ENCODE results near the gene CDC27.
"Not testable (repeated sequence)": the region's sequence is repeated elsewhere in the genome, so short reads cannot be mapped to it uniquely, and the experiment has no call there.

Gene CDC27

DNA sequence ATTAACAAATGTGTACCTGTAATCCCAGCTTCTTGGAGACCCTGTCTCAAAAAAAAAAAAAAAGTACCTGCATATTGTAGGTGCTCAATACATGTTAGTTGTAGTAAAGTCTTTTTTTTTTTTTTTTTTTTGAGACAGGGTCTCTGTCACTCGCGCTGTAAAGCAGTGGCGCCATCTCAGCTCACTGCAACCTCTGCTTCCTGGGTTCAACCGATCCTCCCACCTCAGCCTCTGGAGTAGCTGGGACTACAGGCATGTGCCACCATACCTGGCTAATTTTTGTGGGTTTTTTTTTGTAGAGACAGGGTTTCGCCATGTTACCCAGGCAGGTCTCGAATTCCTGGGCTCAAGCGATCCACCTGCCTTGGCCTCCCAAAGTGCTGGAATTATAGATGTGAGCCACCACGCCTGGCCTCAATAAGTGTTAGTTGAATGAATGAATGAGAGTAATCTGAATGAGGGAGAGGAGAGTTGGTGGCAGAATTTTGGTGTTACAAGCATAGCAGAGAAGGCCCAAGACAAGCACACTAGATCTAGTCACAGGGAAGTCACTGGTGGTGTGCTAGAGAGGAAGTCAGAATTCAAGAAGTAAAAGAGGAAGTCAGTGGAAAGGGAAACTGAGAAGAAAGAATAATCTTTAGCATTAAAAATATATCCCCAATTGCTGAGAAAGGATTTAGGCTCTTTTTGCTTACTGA, 10.7 kb upstream of the CDC27 start:
- in situ Hi-C loops (cut with HindIII; ENCODE audit: low sequenced_read_pairs), result no loop called here

DNA sequence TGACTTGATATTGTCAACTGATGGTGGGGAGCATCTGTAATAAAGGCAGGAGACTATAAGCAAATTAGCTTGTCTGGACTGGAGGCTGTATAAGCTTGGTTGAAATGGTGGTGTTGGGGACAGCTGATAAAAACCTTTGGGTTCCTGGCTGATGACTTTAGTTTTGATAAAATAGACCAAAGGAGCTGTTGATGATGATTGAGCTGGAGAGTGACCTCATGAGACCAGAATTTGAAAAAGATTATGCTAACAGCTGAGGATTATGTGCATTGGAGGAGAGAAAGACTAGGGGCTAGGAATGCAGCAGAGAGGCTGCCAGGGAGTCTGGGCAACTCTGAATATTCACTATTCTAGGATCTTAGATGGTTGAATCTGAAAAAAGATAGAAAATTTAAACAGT, 8.7 kb upstream of the CDC27 start:
- in situ Hi-C loops (cut with HindIII; ENCODE audit: low sequenced_read_pairs), result no loop called here

DNA sequence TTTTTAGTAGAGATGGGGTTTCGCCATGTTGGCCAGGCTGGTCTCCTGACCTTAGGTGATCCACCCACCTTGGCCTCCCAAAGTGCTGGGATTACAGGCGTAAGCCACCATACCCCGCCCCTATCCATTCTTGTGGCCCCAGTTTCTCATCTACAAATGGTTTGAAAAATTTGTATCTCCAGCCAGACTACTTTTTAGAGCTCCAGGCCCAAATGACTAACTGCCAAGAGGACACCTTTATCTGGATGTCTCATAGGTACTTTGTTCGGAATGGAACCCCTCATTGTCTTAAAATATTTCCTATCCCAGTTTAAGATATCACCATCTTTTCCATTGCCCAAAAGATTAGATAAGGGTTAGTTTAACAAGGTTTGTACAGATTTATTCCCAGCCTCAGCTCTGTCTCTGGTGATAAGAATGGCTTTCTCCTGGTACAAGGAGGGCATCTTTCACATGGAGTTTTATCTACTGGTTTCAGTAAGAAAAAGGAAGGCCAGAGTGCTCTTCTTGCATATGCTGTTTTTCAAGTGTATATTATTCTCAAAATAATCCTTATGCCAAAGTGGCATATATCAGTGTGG, 4.9 kb upstream of the CDC27 start:
- in situ Hi-C loops (cut with HindIII; ENCODE audit: low sequenced_read_pairs), result no loop called here

DNA sequence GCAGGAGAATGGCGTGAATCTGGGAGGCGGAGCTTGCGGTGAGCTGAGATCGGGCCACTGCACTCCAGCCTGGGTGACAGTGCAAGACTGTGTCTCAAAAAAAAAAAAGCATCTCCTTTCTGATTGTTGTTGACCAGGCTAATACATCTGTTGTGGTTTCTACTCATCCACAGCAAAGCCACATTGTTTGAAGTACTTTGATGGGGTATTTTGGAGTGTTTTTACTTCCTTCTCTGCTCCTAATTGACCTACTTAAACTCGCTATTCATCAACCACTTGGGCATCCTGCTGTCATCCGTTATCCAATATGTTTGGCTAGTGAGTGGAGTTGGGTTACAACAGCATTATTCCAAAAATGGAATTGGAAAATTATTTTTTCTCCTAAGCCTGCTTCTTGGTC, 3.5 kb upstream of the CDC27 start:
- in situ Hi-C loops (cut with HindIII; ENCODE audit: low sequenced_read_pairs), result no loop called here

DNA sequence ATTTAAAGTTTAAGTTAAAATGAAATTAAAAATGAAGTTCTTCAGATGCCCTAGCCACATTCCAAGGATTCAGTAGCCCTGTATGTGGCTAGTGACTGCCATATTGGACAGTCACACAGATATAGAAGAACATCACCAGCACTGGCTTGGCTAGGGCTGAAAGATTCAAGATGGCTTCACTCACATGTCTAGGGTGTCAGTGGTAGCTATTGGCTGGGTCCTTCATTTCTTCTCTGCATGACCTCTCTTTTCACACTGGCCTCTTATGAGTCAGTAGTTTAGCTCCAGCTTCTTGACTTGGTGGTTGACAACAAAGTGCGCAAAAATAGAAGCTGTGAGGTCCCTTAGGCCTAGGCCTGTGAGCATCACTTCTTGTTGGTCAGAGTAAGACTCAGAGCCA, 1.7 kb upstream of the CDC27 start:
- in situ Hi-C loops (cut with HindIII; ENCODE audit: low sequenced_read_pairs), result no loop called here

DNA sequence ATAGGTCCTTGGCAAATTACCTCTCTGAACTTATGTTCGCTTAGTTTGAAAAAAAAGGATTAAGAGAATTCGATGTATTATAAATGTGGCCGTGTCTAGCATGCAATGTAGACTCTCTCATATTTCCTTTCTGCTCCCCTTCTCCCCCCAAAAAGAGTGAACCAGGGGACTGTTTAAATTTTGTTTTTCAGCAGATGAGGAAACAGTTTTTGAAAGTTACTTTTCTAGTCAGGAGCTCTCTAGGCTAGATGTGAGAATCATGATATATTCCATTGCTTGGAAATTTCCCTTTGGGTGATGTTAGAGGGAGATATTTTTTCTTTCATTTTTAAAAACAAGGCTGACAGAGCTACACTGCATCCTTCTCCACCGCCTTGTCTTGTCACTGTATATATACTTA, 1.1 kb upstream of the CDC27 start:
- in situ Hi-C loops (cut with HindIII; ENCODE audit: low sequenced_read_pairs), result no loop called here

DNA sequence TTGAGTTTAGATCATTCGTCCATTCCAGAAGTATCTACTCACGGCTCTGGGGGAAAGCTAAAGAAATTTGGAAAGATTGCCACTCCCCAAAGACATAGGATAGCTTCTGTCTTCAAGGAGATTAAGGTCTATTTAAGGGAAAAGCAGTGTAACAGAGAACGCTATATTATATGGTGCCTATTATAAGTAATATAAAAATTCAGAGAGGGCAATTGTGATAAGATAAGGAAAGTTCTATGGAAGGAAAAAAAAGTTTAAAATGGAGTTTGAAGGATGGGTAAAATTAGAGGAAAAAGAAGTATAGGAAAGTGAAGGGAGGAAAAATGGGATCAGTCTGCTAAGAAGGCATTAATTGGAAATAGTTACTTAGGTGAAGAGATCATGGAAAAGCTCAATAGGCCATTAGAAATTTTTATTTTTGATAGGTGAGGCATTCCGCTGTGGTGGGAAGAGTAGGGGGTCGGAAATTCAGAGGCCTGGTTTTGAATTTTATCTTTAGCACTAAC, 690 bp upstream of the CDC27 start:
- in situ Hi-C loops (cut with HindIII; ENCODE audit: low sequenced_read_pairs), result no loop called here

DNA sequence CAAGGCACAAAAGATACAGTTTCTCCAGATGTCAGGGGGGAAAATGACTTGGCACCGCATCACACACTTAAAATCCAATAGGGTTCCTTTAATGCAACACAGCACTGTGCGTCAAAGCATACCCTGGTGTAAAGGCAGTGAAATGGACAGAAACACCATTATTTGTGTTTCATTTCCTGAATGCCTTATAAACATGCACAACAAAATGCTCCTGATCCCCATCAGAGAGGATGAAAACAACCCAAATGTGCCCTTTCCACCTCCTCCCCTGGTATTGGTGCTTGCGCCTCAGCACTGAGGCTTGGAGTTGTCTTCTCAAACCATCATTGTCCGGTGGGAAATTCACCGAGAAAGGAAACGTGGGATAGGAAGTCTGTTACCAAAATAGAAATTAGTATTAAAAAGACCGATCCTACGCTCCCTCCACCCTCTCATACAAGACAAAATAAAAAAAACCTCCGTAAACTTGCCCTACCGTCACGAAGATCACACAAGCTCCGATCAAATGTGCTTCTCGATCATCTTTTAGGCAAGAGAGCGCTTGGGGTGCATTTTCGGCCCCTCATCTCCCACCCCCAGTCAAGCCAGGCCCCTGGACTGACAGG, 722 bp downstream of the CDC27 start:
- in situ Hi-C loops (cut with HindIII; ENCODE audit: low sequenced_read_pairs), result no loop called here

DNA sequence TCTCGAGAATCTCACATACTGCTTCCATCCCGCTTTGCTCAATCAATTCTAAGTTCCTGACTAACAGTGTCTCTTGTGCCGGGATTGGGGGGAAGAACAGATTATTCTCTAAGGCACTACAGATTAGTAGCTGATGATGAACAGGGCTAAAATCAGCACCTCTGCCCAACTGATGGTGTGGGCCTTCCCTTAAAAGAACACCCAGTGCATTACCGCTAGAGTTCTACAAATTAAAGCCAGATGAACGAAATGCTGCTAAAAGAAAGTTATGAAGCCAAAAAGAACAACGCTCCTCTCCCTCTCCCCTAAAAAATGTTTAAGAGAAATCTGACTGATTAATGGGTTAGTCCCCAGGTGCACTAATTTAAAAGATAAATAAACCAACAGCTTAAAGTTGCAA, 4.4 kb downstream of the CDC27 start:
- in situ Hi-C loops (cut with HindIII; ENCODE audit: low sequenced_read_pairs), result no loop called here

DNA sequence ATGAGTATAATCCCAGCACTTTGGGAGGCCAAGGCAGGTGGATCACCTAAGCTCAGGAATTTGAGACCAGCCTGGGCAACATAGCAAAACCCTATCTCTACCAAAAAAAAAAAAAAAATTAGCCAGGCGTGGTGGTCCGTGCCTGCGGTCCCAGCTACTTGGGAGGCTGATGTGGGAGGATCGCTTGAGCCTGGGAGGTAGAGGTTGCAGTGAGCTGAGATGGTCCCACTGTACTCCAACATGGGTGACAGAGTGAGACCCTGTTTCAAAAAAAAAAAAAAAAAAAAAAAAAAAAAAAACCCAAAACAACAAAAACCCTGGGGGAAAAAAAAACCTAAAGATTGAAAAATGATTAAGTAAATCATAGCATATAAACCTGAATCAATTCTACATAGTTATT, 8.1 kb downstream of the CDC27 start:
- in situ Hi-C loops (cut with HindIII; ENCODE audit: low sequenced_read_pairs), result not testable (repeated sequence)

DNA sequence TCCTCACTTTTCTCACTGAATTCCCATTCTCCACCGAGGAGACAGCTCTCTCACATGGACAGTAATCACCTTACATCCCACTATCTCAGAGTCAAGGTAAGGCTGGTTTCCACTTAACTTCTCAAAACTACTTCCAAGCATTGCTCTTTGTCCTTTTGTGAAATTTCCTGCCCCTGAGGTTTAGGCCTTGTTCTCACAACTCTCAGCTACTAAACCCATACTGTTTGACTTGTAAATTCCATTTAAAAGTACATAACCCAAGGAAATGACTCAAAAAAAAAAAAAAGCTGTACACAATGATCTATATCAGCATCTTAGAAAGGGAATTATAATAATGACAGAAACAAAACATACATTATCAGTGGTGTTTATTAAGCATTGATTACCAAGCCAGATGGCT, 8.8 kb downstream of the CDC27 start:
- in situ Hi-C loops (cut with HindIII; ENCODE audit: low sequenced_read_pairs), result no loop called here

DNA sequence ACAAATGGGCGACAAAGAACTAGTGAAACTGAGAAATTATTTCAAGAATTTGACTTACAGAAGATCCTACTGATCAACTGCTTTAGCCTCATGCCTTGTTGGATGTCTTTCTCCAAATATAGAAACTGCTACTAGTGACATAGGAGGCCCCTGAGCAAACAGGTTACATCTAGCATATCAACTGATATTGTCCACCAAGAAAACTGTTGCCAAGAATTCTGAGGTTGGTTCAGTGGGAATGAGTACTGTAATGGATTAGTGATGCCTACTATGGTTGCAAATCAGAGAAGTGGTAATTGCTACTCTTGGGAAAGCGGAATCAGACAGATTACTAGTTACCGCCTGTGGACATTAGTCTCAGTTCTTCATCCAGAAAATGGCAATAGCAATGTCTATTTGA, 10.0 kb downstream of the CDC27 start:
- in situ Hi-C loops (cut with HindIII; ENCODE audit: low sequenced_read_pairs), result no loop called here

DNA sequence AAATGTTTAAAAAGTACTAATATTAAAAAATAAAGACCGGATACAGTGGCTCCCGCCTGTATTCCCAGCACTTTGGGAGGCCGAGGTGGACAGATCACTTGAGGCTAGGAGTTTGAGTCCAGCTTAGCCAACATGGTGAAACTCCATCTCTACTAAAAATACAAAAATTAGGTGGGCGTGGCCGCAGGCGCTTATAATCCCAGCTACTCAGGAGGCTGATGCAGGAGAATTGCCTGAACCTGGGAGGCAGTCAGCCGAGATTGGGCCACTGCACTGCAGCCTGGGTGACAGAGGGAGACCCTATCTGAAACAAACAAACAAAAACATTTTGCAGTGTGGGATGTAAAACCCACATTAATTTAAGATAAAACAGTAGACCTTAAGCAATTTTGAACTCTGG, 11.8 kb downstream of the CDC27 start:
- in situ Hi-C loops (cut with HindIII; ENCODE audit: low sequenced_read_pairs), result no loop called here

DNA sequence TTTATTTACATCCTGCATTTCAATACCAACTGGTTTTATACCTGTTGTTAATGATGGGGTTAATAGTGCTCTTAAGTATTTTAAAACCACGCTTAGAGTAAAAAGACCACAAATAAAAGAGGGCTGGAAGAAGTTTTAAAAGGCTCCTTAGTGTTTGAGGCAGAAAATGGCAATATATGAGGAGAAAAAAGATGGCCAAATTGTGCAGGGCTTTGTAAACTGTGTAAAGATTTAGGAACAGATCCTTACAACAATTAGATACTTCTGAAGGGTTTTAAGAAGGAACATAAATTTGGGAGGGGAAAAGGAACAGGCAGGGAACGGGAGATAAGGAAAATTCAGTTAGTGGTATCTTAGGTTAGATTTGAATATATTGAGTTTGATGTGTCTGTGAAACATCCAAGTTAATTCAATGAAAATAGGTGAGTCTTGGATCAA, 12.7 kb downstream of the CDC27 start:
- in situ Hi-C loops (cut with HindIII; ENCODE audit: low sequenced_read_pairs), result no loop called here

DNA sequence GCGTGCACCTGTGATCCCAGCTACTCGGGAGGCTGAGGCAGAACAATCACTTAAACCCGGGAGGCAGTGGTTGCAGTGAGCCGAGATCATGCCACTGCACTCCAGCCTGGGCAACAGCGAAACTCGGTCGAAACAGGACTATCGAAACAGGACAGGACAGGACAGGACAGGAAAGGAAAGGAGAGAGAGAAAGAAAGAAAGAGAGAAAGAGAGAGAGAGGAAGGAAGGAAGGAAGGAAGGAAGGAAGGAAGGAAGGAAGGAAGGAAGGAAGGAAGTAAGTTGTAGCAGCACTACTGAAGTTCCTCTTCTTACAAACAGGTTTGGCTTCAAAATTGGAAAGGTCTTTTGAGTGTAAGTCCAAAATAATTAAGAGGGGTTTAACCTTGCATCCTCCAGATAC, 14.3 kb downstream of the CDC27 start:
- in situ Hi-C loops (cut with HindIII; ENCODE audit: low sequenced_read_pairs), result not testable (repeated sequence)

DNA sequence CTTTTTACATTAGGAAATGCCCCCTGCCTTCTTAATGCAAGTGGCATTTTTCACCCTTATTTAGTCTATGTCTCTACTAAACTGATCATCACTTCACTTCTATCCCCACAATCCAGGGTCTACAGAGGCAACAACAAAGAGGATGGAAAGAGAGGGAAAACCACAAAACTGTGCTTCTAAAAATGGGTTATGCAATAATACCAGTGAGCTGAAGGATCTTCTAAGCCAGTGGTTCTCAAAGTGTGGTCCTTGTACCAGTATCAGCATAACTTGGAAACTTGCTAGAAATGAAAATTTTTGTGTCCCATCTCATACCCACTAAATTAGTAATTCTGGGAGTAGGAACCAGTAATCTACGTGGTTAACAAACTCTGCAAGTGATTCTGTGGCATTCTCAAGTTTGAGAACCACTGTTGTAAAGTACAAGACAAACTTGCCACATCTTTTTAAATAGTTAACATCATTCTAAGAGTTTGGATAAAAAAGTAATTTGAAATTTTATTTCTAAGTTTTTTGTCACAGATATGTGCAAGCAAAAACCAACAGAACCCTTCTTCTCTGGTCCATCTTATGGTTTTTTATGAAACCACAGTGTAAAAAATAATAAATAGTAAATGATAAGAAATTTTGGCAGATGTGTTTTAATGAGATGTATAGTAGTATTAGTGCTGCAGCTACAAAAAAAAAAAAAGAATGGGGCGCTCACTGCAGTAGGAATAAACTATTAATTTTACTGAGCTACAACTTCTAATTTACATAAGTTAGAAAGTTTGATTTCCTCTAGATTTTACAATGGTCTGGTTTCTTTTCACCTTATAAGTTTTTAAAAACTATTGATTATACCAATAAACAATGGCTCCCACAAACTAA, 16.2 kb downstream of the CDC27 start:
- in situ Hi-C loops (cut with HindIII; ENCODE audit: low sequenced_read_pairs), result no loop called here

DNA sequence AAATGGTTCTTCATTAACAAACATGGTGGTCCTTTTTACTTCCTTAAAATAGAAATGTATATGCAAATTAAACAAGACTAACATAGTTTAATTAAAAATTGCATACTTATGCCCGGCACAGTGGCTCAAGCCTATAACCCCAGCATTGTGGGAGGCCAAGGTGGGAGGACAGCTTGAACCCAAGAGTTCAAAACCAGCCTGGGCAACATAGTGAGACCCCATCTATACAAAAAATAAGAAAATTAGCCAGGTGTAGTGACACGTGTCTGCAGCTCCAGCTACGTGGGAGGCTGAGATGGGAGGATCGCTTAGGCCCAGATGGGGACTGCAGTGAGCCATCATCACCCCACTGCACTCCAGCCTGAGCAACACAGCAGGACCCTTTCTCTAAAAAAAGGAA, 18.4 kb downstream of the CDC27 start:
- in situ Hi-C loops (cut with HindIII; ENCODE audit: low sequenced_read_pairs), result no loop called here

DNA sequence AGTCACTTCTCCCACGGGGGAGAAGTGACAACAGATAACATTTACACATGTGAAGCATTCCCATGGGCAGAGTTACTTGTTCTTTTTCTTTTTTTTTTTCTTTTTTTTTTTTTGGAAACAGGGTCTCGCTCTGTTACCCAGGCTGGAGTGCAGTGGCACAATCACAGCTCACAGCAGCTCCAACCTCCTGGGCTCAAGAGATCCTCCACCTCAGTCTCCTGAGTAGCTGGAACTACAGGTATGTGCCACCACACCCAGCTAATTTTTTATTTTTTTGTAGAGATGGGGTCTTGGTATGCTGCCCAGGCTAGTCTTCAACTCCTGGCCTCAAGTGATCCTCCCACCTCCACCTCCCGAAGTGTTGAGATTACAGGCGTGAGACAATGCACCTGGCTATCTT, 20.2 kb downstream of the CDC27 start:
- in situ Hi-C loops (cut with HindIII; ENCODE audit: low sequenced_read_pairs), result not testable (repeated sequence)

DNA sequence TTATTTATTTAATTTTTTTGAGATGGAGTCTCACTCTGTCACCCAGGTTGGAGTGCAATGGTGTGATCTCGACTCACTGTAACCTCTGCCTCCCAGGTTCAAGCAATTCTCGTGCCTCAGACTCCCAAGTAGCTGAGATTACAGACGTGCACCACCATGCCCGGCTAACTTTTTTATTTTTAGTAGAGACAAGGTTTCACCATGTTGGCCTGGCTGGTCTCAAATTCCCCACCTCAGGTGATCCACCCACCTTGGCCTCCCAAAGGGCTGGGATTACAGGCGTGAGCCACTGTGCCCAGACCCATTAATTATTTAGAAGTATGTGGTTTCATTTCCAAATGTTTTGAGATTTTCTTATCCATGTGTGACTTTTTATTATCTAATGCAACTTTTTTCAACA, 22.2 kb downstream of the CDC27 start:
- in situ Hi-C loops (cut with HindIII; ENCODE audit: low sequenced_read_pairs), result not testable (repeated sequence)

DNA sequence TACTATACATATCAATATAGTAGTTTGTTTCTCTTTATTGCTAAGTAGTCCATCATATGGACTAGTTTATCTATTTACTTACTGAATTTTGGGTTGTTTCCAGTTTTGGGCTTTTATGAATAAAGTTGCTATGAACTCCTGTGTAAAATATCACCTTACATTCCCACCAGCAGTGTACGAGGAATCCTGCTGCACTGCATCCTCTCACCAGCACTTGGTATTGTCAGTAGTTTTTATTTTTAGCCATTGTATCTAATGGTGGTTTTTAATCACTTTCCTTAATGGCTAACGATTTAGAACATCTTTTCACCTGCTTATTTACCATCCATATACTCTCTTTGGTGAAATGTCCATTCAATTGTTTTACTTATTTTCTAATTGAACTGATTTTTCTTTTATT, 24.0 kb downstream of the CDC27 start:
- in situ Hi-C loops (cut with HindIII; ENCODE audit: low sequenced_read_pairs), result no loop called here

DNA sequence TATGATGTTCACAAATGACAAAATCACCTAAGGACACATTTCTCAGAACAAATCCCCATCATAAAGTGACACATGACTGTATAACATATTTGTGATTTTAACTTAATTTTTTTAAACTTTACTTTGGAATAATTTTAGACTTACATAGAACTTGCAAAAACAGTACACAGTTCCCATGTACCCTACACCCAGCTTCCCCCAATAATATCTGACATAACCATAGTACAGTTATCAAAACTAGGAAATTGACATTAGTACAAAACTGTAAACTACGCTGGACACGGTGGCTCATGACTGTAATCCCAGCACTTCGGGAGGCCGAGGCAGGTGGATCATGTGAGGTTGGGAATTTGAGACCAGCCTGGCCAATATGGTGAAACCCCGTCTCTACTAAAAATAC, 24.8 kb downstream of the CDC27 start:
- in situ Hi-C loops (cut with HindIII; ENCODE audit: low sequenced_read_pairs), result no loop called here
